Suprapubic skin (tissue), 4 donors: ENCODE results near the gene DUSP16. TPM values are rescaled to one million over a fixed set of nuclear protein-coding genes. Genes with fewer than 3 reads are reported as not detected.

ENCODE experiments used
- DNase-seq, 2 donors: peaks; one replicate each; pipeline ENCODE4 v3.0.0-alpha.2; 2019; ENCODE audit warnings: low spot score in 2 of 2
- H3K27ac ChIP-seq: fragments of 200-600 bp; sonication (generic); one replicate; pipeline ENCODE4 v1.5.1; 2019
- H3K27me3 ChIP-seq: fragments of 200-600 bp; sonication (generic); one replicate; pipeline ENCODE4 v1.5.1; 2019
- H3K36me3 ChIP-seq: fragments of 200-600 bp; sonication (generic); one replicate; pipeline ENCODE4 v1.5.1; 2019
- H3K4me1 ChIP-seq: fragments of 200-600 bp; sonication (generic); one replicate; pipeline ENCODE4 v1.5.1; 2019
- H3K4me3 ChIP-seq: fragments of 200-600 bp; sonication (generic); one replicate; pipeline ENCODE4 v1.5.1; 2019; ENCODE audit warnings: mild to moderate bottlenecking
- H3K9me3 ChIP-seq: fragments of 200-600 bp; sonication (generic); one replicate; pipeline ENCODE4 v1.5.1; 2019
- EP300 ChIP-seq: sonication (generic); formaldehyde crosslinking; IDR thresholded peaks from one replicate; pipeline ENCODE4 v1.6.1; 2017; ENCODE audit warnings: antibody characterized with exemption
- POLR2A ChIP-seq, 2 donors: fragments of 450-650 bp; IDR thresholded peaks; one replicate each; pipeline ENCODE4 v1.6.1; 2017; ENCODE audit warnings: antibody characterized with exemption in 2 of 2, mild to moderate bottlenecking in 2 of 2, moderate library complexity in 2 of 2
- POLR2AphosphoS5 ChIP-seq, 3 donors: sonication (generic); formaldehyde crosslinking; IDR thresholded peaks; one replicate each; pipeline ENCODE4 v1.6.1; 2017; ENCODE audit warnings: antibody characterized with exemption in 3 of 3
- WGBS: methylation state at CpG from one replicate; pipeline ENCODE4 v1.1.5; 2018; 5-methylcytosine and 5-hydroxymethylcytosine counted together
- total RNA-seq, 4 donors: library from RNA; depleted of rRNA; stranded (reverse); fragments of >200 nt; gene quantifications; one replicate each; pipeline ENCODE4 v1.1.0, GENCODE V29; 2016
- TF ChIP-seq, protein P1 (sequence below), 2 donors: fragments of 200-600 bp in 1 of 2; fragments of 450-650 bp in 1 of 2; sonication (generic) in 1 of 2; IDR thresholded peaks; one replicate each; pipeline ENCODE4 v1.5.1; 2016 to 2019; ENCODE audit warnings: antibody characterized with exemption in 2 of 2, mild to moderate bottlenecking in 1 of 2, moderate library complexity in 1 of 2

The DUSP16 gene
- total RNA-seq, 4 donors from 2014 or later, result 20.3 to 33.2 (median 24.8) TPM

- H3K9me3 ChIP-seq, result no peaks in the 10 kb centered on the region
- no peak for TF ChIP-seq POLR2AphosphoS5 (IDR thresholded peaks at IDR 0.05)
- no peak for TF ChIP-seq POLR2A (IDR thresholded peaks at IDR 0.05)
- TF ChIP-seq EP300, result no peak
- TF ChIP-seq, protein P1, sequence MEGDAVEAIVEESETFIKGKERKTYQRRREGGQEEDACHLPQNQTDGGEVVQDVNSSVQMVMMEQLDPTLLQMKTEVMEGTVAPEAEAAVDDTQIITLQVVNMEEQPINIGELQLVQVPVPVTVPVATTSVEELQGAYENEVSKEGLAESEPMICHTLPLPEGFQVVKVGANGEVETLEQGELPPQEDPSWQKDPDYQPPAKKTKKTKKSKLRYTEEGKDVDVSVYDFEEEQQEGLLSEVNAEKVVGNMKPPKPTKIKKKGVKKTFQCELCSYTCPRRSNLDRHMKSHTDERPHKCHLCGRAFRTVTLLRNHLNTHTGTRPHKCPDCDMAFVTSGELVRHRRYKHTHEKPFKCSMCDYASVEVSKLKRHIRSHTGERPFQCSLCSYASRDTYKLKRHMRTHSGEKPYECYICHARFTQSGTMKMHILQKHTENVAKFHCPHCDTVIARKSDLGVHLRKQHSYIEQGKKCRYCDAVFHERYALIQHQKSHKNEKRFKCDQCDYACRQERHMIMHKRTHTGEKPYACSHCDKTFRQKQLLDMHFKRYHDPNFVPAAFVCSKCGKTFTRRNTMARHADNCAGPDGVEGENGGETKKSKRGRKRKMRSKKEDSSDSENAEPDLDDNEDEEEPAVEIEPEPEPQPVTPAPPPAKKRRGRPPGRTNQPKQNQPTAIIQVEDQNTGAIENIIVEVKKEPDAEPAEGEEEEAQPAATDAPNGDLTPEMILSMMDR (IDR thresholded peaks at IDR 0.05), result no peak
- no peak for DNase-seq
- H3K4me3 ChIP-seq, result no peak overlapping the region
- peaks cover 13% of the 10 kb centered on the region for H3K36me3 ChIP-seq
- peaks cover 9% of the 10 kb centered on the region for H3K4me1 ChIP-seq
- H3K27ac ChIP-seq, result peak overlapping the region; percentile 3
- no peaks in the 10 kb centered on the region for H3K27me3 ChIP-seq
- 63% methylated on average over 7 of the region's 7 CpGs for WGBS
Observed at GRCh38 chr12:12469386-12469785, 93.3 kb downstream of the DUSP16 start.

DNA sequence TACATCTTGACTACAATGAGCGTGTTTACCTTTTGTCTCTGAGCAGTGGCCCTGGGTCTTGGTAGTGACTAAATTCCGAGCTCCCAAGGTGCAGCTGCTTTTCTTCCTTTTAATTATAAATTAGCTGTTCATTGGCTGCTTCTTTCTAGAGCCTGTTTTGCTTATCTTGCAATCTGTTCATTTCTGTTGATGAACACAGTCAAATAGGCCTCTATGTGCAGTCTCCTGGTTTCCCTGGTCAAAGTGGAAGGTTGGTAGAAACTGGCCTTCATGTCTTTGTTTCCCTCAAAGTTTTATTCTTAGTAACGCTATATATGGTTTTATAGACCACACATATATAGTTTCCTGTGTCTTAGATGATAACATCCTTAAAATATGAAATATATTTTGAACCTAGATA lies 94.1 kb downstream of the DUSP16 start:
- H3K36me3 ChIP-seq, result peaks cover 12% of the 10 kb centered on the region
- H3K4me1 ChIP-seq, result peaks cover 9% of the 10 kb centered on the region
- no peak for DNase-seq
- TF ChIP-seq, protein P1 (IDR thresholded peaks at IDR 0.05), result no peak
- no peak for TF ChIP-seq POLR2A (IDR thresholded peaks at IDR 0.05)
- no peak for TF ChIP-seq EP300
- TF ChIP-seq POLR2AphosphoS5 (IDR thresholded peaks at IDR 0.05), result no peak
- no peaks in the 10 kb centered on the region for H3K9me3 ChIP-seq
- H3K27me3 ChIP-seq, result no peaks in the 10 kb centered on the region
- WGBS, result 89% methylated on average over 3 of the region's 3 CpGs
- H3K4me3 ChIP-seq, result no peak overlapping the region
- H3K27ac ChIP-seq, result peak overlapping the region; percentile 38

DNA sequence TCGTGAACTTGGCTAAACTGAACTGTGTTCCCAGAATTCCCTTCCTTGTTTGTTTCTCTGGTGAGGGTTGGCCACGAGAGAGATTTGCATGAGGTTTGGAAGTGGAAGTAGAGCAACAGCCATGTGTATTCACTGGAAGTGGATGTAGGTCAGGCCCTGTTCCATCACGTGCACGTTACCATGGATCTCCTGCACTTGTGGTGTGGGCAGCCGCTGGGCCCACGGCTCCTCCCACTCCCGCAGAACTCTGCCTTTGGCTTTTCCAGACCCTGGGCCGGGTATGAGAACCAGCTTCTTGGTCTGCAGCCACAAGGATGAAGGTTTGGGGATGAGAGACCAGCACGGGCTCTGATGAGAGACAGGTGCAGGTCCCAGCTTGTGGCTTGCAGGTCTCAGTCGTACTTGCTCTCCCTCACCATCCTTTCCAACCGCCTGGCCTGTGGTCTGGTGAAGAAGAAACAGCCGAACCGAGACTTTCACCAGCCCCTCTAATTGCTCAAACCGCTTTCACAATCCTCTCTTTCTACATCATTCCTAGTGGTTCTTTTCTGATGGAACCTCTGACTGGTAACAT lies 94.9 kb downstream of the DUSP16 start:
- H3K36me3 ChIP-seq, result peaks cover 12% of the 10 kb centered on the region
- DNase-seq, result no peak
- no peak for TF ChIP-seq EP300
- TF ChIP-seq, protein P1 (IDR thresholded peaks at IDR 0.05), result no peak
- no peak for TF ChIP-seq POLR2A (IDR thresholded peaks at IDR 0.05)
- TF ChIP-seq POLR2AphosphoS5 (IDR thresholded peaks at IDR 0.05), result no peak
- WGBS, result 72% methylated on average over 14 of the region's 14 CpGs
- H3K27ac ChIP-seq, result peak overlapping the region; percentile 66
- no peaks in the 10 kb centered on the region for H3K9me3 ChIP-seq
- H3K4me1 ChIP-seq, result peaks cover 9% of the 10 kb centered on the region
- no peak overlapping the region for H3K4me3 ChIP-seq
- no peaks in the 10 kb centered on the region for H3K27me3 ChIP-seq

GRCh38 chr12:12467264-12467663 lies 95.4 kb downstream of the DUSP16 start:
- Histone ChIP-seq H3K9me3 (no peaks in the 10 kb centered on the region), H3K4me1 (peaks cover 9% of the 10 kb centered on the region), H3K4me3 (no peak overlapping the region), H3K27ac (peak overlapping the region; percentile 66), H3K27me3 (no peaks in the 10 kb centered on the region), H3K36me3 (peaks cover 10% of the 10 kb centered on the region)
- TF ChIP-seq POLR2AphosphoS5 (IDR thresholded peaks at IDR 0.05) (no peak), POLR2A (IDR thresholded peaks at IDR 0.05) (no peak), EP300 (no peak)
- TF ChIP-seq, protein P1 (IDR thresholded peaks at IDR 0.05), result no peak
- DNase-seq, result no peak
- 79% methylated on average over 6 of the region's 6 CpGs for WGBS

DNA sequence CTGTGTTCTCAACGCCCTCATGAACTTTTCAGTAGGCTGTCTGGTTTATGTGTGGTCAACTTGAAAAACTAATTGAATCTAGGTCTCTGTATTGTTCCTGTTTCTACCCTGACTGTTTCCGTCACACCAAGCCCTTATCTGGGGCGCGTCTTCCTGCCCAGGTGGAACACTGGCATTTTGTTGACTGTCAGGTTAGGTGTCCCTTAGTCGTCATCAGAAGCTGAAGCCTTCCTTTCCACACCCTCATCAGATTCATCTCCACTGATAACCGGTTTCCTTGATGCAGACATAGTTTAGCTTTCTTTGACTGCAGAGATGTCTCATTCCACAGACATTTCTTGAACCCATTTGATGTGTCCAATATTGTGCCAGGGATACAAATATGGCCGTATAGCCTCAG lies 96.5 kb downstream of the DUSP16 start:
- Histone ChIP-seq H3K9me3 (no peaks in the 10 kb centered on the region), H3K4me1 (peaks cover 9% of the 10 kb centered on the region), H3K27ac (peak overlapping the region; percentile 66), H3K36me3 (peaks cover 9% of the 10 kb centered on the region), H3K27me3 (no peaks in the 10 kb centered on the region), H3K4me3 (no peak overlapping the region)
- TF ChIP-seq, protein P1 (IDR thresholded peaks at IDR 0.05), result no peak
- TF ChIP-seq POLR2AphosphoS5 (IDR thresholded peaks at IDR 0.05) (no peak), EP300 (no peak), POLR2A (IDR thresholded peaks at IDR 0.05) (no peak)
- DNase-seq, result no peak
- WGBS, result 90% methylated on average over 7 of the region's 7 CpGs
